ENCODE measurements around the gene AMZ2.

AMZ2 gene

GRCh38 chr17:68238164-68238870, 9.5 kb upstream of the AMZ2 start:
- H3K27ac ChIP-seq: no peak overlapping the region
- TF ChIP-seq CTCF (conservative IDR thresholded peaks at IDR 0.05) (no peak), ZFX (IDR thresholded peaks at IDR 0.05) (no peak)

GRCh38 chr17:68238871-68239253, 9.0 kb upstream of the AMZ2 start:
- TF ChIP-seq ZFX (IDR thresholded peaks at IDR 0.05) (no peak), CTCF (conservative IDR thresholded peaks at IDR 0.05) (no peak)
- H3K27ac ChIP-seq: no peak overlapping the region

- no peak overlapping the region for H3K27ac ChIP-seq
- TF ChIP-seq ZFX (IDR thresholded peaks at IDR 0.05): no peak
- TF ChIP-seq CTCF (conservative IDR thresholded peaks at IDR 0.05): no peak
Measured at GRCh38 chr17:68239632-68240366, 8.0 kb upstream of the AMZ2 start.

GRCh38 chr17:68246271-68247028, 1.4 kb upstream of the AMZ2 start:
- H3K27ac ChIP-seq: peak overlapping the region; percentile 87
- TF ChIP-seq CTCF (conservative IDR thresholded peaks at IDR 0.05): no peak
- no peak for TF ChIP-seq ZFX (IDR thresholded peaks at IDR 0.05)

- H3K27ac ChIP-seq: peak overlapping the region; percentile 87
- TF ChIP-seq ZFX (IDR thresholded peaks at IDR 0.05) (no peak), CTCF (conservative IDR thresholded peaks at IDR 0.05) (no peak)
Measured at GRCh38 chr17:68248199-68248825, 469 bp downstream of the AMZ2 start.

GRCh38 chr17:68248891-68249290, 1.0 kb downstream of the AMZ2 start:
- H3K27ac ChIP-seq: no peak overlapping the region
- no peak for TF ChIP-seq ZFX (IDR thresholded peaks at IDR 0.05)
- no peak for TF ChIP-seq CTCF (conservative IDR thresholded peaks at IDR 0.05)
